GM12891 (cell line): Measurements from ENCODE around the gene LLPH. TPM values are rescaled to one million over a fixed set of nuclear protein-coding genes. Genes with fewer than 3 reads are reported as not detected.
"Not testable (repeated sequence)": the region's sequence is repeated elsewhere in the genome, so short reads cannot be mapped to it uniquely, and the experiment has no call there.

Experiments
- DNase-seq: peaks from one replicate; pipeline ENCODE4 v3.0.0; 2011; ENCODE audit warnings: low spot score; ENCODE audit not compliant: insufficient read length
- FAIRE-seq: peaks from 2 replicates; lab custom pipeline; 2011; peaks lifted over from hg19 to GRCh38; lab: Jason Lieb, UNC
- PAX5 ChIP-seq: IDR thresholded peaks from 2 replicates; pipeline ENCODE4 v1.6.1; 2011; ENCODE audit warnings: low read length, moderate library complexity, mild to moderate bottlenecking; ENCODE audit not compliant: insufficient read depth, severe bottlenecking
- POLR2A ChIP-seq: IDR thresholded peaks from 2 replicates; pipeline ENCODE4 v1.6.1; 2011; ENCODE audit warnings: low read depth, low read length, control low read depth
- POLR2AphosphoS5 ChIP-seq: IDR thresholded peaks from 2 replicates; pipeline ENCODE4 v1.6.1; 2011; ENCODE audit warnings: low read depth, low read length, control low read depth
- POU2F2 ChIP-seq: IDR thresholded peaks from 2 replicates; pipeline ENCODE4 v1.6.1; 2011; ENCODE audit warnings: low read depth, mild to moderate bottlenecking, control low read depth, low read length, moderate library complexity
- SPI1 ChIP-seq: IDR thresholded peaks from 2 replicates; pipeline ENCODE4 v1.6.1; 2011; ENCODE audit warnings: low read depth, low read length, control low read depth
- TAF1 ChIP-seq: IDR thresholded peaks from 2 replicates; pipeline ENCODE4 v1.6.1; 2011; ENCODE audit warnings: low read depth, low read length, control low read depth
- polyA plus RNA-seq: library from polyadenylated mRNA; unstranded; fragments of >200 nt; gene quantifications from one replicate; pipeline ENCODE4 v1.2.1, GENCODE V29; 2012; ENCODE audit warnings: low read depth, missing spikeins, inconsistent platforms; ENCODE audit not compliant: missing spikeins

The LLPH gene
- 36.5 TPM for polyA plus RNA-seq

GRCh38 chr12:66130267-66131066, at the start of gene LLPH:
TSS of gene LLPH (minus strand) at chr12:66130750. CDS start at chr12:66129106, 1,644 bp downstream.
- peak; percentile 98 for FAIRE-seq
- peak; percentile 71 for DNase-seq
- TF ChIP-seq TAF1 (peak; percentile 98), SPI1 (peak; percentile 69), POLR2AphosphoS5 (peak; percentile 96), PAX5 (no peak), POU2F2 (peak; percentile 63; the same call in 1 of the 2 replicates), POLR2A (peak; percentile 95)

- TF ChIP-seq TAF1 (no peak), POLR2A (no peak), SPI1 (no peak), POLR2AphosphoS5 (no peak), POU2F2 (no peak), PAX5 (no peak)
- no peak for DNase-seq
- no peak for FAIRE-seq
Observed at GRCh38 chr12:66176105-66176900, 45.8 kb upstream of the LLPH start.

- DNase-seq, FAIRE-seq: not testable (repeated sequence)
Observed at GRCh38 chr12:66174391-66175325, 44.1 kb upstream of the LLPH start.

- TF ChIP-seq SPI1, result no peak
- TF ChIP-seq PAX5, result no peak
- no peak for TF ChIP-seq POLR2AphosphoS5
- TF ChIP-seq TAF1, result no peak
- TF ChIP-seq POLR2A, result no peak
- TF ChIP-seq POU2F2, result no peak
- FAIRE-seq, result no peak
- DNase-seq, result no peak
Observed at GRCh38 chr12:66170606-66171005, 40.1 kb upstream of the LLPH start.

GRCh38 chr12:66169221-66170170, 38.9 kb upstream of the LLPH start, which contains the start of gene TMBIM4:
TSS of gene TMBIM4 (minus strand) at chr12:66169996. CDS start at chr12:66169951, 45 bp downstream.
- FAIRE-seq (peak; percentile 90), DNase-seq (peak; percentile 65)
- TF ChIP-seq POLR2A, result peak; percentile 82
- no peak; the same call in 1 of the 2 replicates for TF ChIP-seq POU2F2
- peak; percentile 75 for TF ChIP-seq TAF1
- TF ChIP-seq PAX5, result peak; percentile 93
- peak; percentile 62 for TF ChIP-seq SPI1
- peak; percentile 78 for TF ChIP-seq POLR2AphosphoS5

- FAIRE-seq, result peak; percentile 40
- no peak for TF ChIP-seq POLR2AphosphoS5
- TF ChIP-seq POLR2A, result no peak
- TF ChIP-seq PAX5, result no peak
- TF ChIP-seq POU2F2, result no peak
- no peak for TF ChIP-seq SPI1
- TF ChIP-seq TAF1, result no peak
- no peak for DNase-seq
Observed at GRCh38 chr12:66168410-66168809, 37.9 kb upstream of the LLPH start.

DNA sequence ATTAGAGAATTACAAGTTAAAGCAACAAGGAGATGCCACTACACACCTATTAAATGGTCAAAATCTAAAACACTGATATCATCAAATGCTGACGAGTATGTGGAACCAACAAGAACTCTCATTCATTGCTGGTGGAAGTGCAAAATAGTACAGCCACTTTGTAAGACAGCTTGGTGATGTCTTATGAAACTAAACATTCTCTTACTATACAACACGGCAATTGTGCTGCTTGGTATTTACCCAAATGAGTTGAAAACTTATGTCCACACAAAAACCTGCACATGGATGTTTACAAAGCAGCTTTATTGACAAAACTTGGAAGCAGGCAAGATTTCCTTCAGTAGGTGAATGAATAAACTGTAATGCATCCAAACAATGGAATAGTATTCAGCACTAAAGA, 36.0 kb upstream of the LLPH start:
- no peak for TF ChIP-seq TAF1
- no peak for TF ChIP-seq PAX5
- TF ChIP-seq SPI1, result no peak
- TF ChIP-seq POU2F2, result no peak
- TF ChIP-seq POLR2AphosphoS5, result no peak
- no peak for TF ChIP-seq POLR2A
- FAIRE-seq (no peak), DNase-seq (no peak)

DNA sequence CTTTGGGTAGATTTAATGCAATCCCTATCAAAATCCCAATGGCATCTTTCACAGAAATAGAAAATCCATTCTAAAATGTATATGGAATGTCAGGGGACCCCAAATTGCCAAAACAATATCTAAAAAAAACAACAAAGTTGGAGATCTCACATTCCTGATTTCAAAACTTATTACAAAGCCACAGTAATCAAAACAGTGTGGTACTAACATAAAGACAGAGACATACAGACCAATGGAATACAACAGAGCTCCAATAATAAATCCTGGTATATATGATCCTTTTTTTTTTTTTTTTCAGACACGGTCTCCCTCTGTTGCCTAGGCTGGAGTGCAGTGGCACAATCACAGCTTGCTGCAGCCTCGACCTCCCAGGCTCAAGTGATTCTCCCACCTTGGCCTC, 34.6 kb upstream of the LLPH start:
- TF ChIP-seq POLR2AphosphoS5 (no peak), TAF1 (no peak), PAX5 (no peak), POU2F2 (no peak)
- DNase-seq (no peak), FAIRE-seq (no peak)
